A549 (cell line): Measurements from ENCODE around the gene SKAP1. TPM values are rescaled to one million over a fixed set of nuclear protein-coding genes. Genes with fewer than 3 reads are reported as not detected.

Experiments used
- ATAC-seq, 2 experiments: fragments of 200-7000 bp in 1 of 2; fragments of >200 bp in 1 of 2; cut with Nextera tagmentation in 1 of 2; cut with Tn5 transposase in 1 of 2; 3 replicates each; pipeline versions ENCODE4 v1.8.0 to v1.9.1; 2018 to 2020; ENCODE audit warnings: mild to moderate bottlenecking in 1 of 2, moderate library complexity in 1 of 2
- CTCF ChIA-PET: fragments of 300-600 bp; sonication (Branson Sonifier 250); formaldehyde crosslinking; extraction: SDS; loops from one replicate; lab custom pipeline; 2021; ENCODE audit warnings: antibody characterized with exemption, inconsistent platforms; lab: Yijun Ruan, JAX
- POLR2A ChIA-PET: fragments of 350-600 bp; formaldehyde crosslinking; extraction: SDS; loops from one replicate; lab custom pipeline; 2021; ENCODE audit warnings: antibody characterized with exemption, inconsistent platforms; lab: Yijun Ruan, JAX
- DNase-seq, 2 experiments: peaks; one replicate each; pipeline versions ENCODE4 v3.0.0 to v3.0.0-alpha.2; 2011 to 2016; ENCODE audit warnings: low read depth in 1 of 2, low spot score in 1 of 2
- FAIRE-seq: peaks from 2 replicates; lab custom pipeline; 2011; peaks lifted over from hg19 to GRCh38; lab: Jason Lieb, UNC
- H3K27ac ChIP-seq, 2 experiments: fragments of >200 bp; sonication (Bioruptor Twin); formaldehyde crosslinking; 3 replicates each; pipeline ENCODE4 v1.5.1; 2016 to 2017
- H3K4me1 ChIP-seq: fragments of >200 bp; sonication (Bioruptor Twin); formaldehyde crosslinking; 3 replicates; pipeline ENCODE4 v1.6.1; 2016
- H3K4me2 ChIP-seq: fragments of >200 bp; sonication (Bioruptor Twin); formaldehyde crosslinking; 3 replicates; pipeline ENCODE4 v1.6.1; 2016
- H3K4me3 ChIP-seq: fragments of >200 bp; sonication (Bioruptor Twin); formaldehyde crosslinking; 3 replicates; pipeline ENCODE4 v1.5.1; 2016
- H3K9me3 ChIP-seq: fragments of >200 bp; sonication (Bioruptor Twin); formaldehyde crosslinking; 3 replicates; pipeline ENCODE4 v1.6.1; 2016
- CEBPB ChIP-seq, 2 experiments: fragments of >200 bp in 1 of 2; sonication (Bioruptor Twin) in 1 of 2; formaldehyde crosslinking in 1 of 2; IDR thresholded peaks; 2 replicates each; pipeline ENCODE4 v1.6.1; 2012 to 2016
- CHD2 ChIP-seq: fragments of 150-350 bp; IDR thresholded peaks from 2 replicates; pipeline ENCODE4 v1.6.1; 2014; ENCODE audit warnings: low read length; ENCODE audit not compliant: partially characterized antibody
- E2F6 ChIP-seq: IDR thresholded peaks from 2 replicates; pipeline ENCODE4 v1.6.1; 2012; ENCODE audit warnings: low read depth, borderline replicate concordance
- FOSB ChIP-seq: fragments of 250-450 bp; sonication (Bioruptor Pico); IDR thresholded peaks from 2 replicates; pipeline ENCODE4 v1.5.0; 2020; ENCODE audit warnings: mild to moderate bottlenecking, moderate library complexity
- FOSL2 ChIP-seq, 2 experiments: fragments of 450-650 bp in 1 of 2; fragments of >200 bp in 1 of 2; sonication (Bioruptor Twin) in 1 of 2; formaldehyde crosslinking; IDR thresholded peaks; 2 replicates each; pipeline versions ENCODE4 v1.5.0 to v1.6.1; 2016 to 2020; ENCODE audit warnings: mild to moderate bottlenecking in 1 of 2, moderate library complexity in 1 of 2
- FOXS1 ChIP-seq: fragments of 250-450 bp; sonication (Bioruptor Pico); IDR thresholded peaks from 2 replicates; pipeline ENCODE4 v1.5.0; 2020; ENCODE audit warnings: mild to moderate bottlenecking, moderate library complexity
- GATA3 ChIP-seq: IDR thresholded peaks from 2 replicates; pipeline ENCODE4 v1.6.1; 2012; ENCODE audit warnings: borderline replicate concordance
- HEYL ChIP-seq: fragments of 250-450 bp; sonication (Bioruptor Pico); IDR thresholded peaks from 2 replicates; pipeline ENCODE4 v1.8.0; 2021; ENCODE audit warnings: mild to moderate bottlenecking, moderate library complexity
- HOXA7 ChIP-seq: fragments of 250-450 bp; sonication (Bioruptor Pico); IDR thresholded peaks from 2 replicates; pipeline ENCODE4 v1.5.0; 2020; ENCODE audit warnings: mild to moderate bottlenecking, moderate library complexity
- HOXB13 ChIP-seq: fragments of 250-450 bp; sonication (Bioruptor Pico); IDR thresholded peaks from 2 replicates; pipeline ENCODE4 v1.5.0; 2020; ENCODE audit warnings: low read depth, mild to moderate bottlenecking, moderate library complexity
- HOXB5 ChIP-seq: fragments of 250-450 bp; sonication (Bioruptor Pico); IDR thresholded peaks from 2 replicates; pipeline ENCODE4 v1.5.0; 2020; ENCODE audit warnings: mild to moderate bottlenecking, moderate library complexity
- JUN ChIP-seq, 2 experiments: fragments of >200 bp; sonication (Bioruptor Twin); formaldehyde crosslinking; IDR thresholded peaks; 2 replicates in 1 of 2; 3 replicates in 1 of 2; pipeline ENCODE4 v1.6.1; 2016 to 2017
- JUNB ChIP-seq: fragments of >200 bp; sonication (Bioruptor Twin); formaldehyde crosslinking; IDR thresholded peaks from 2 replicates; pipeline ENCODE4 v1.6.1; 2016
- KDM5A ChIP-seq: fragments of 200-600 bp; sonication (generic); IDR thresholded peaks from 2 replicates; pipeline ENCODE4 v1.6.1; 2016; ENCODE audit warnings: antibody characterized with exemption, mild to moderate bottlenecking
- MAX ChIP-seq: IDR thresholded peaks from 2 replicates; pipeline ENCODE4 v1.6.1; 2012
- NFE2L2 ChIP-seq: fragments of 150-350 bp; conservative IDR thresholded peaks from 2 replicates; pipeline ENCODE4 v1.6.1; 2014; ENCODE audit warnings: low read length
- NPAS2 ChIP-seq: fragments of 250-450 bp; sonication (Bioruptor Pico); IDR thresholded peaks from 2 replicates; pipeline ENCODE4 v1.8.0; 2022; ENCODE audit warnings: mild to moderate bottlenecking, moderate library complexity, borderline replicate concordance
- NR3C1 ChIP-seq: fragments of >200 bp; sonication (Bioruptor Twin); formaldehyde crosslinking; IDR thresholded peaks from 3 replicates; pipeline ENCODE4 v1.6.1; 2017
- POLR2A ChIP-seq: IDR thresholded peaks from 2 replicates; pipeline ENCODE4 v1.6.1; 2012; ENCODE audit warnings: mild to moderate bottlenecking, low read length
- POLR2AphosphoS2 ChIP-seq: conservative IDR thresholded peaks from 2 replicates; pipeline ENCODE4 v1.6.1; 2012; ENCODE audit warnings: low read length, improper control_type of control experiment, inconsistent platforms
- RAD21 ChIP-seq, 2 experiments: fragments of >200 bp in 1 of 2; sonication (Bioruptor Twin) in 1 of 2; formaldehyde crosslinking in 1 of 2; IDR thresholded peaks in 1 of 2; conservative IDR thresholded peaks in 1 of 2; 2 replicates in 1 of 2; 3 replicates in 1 of 2; pipeline ENCODE4 v1.6.1; 2012 to 2018; ENCODE audit warnings: inconsistent platforms in 1 of 2
- RCOR1 ChIP-seq: fragments of 150-350 bp; IDR thresholded peaks from 2 replicates; pipeline ENCODE4 v1.6.1; 2014; ENCODE audit warnings: antibody characterized with exemption, low read length, low read depth
- RFX5 ChIP-seq: fragments of 450-650 bp; IDR thresholded peaks from 2 replicates; pipeline ENCODE4 v1.7.1; 2014; ENCODE audit warnings: antibody characterized with exemption, mild to moderate bottlenecking, moderate library complexity
- RNF2 ChIP-seq: fragments of 200-600 bp; sonication (generic); IDR thresholded peaks from 2 replicates; pipeline ENCODE4 v1.6.1; 2016; ENCODE audit warnings: low read depth, mild to moderate bottlenecking, antibody characterized with exemption, moderate library complexity, borderline replicate concordance
- SMC3 ChIP-seq: fragments of >200 bp; sonication (Bioruptor Twin); formaldehyde crosslinking; IDR thresholded peaks from 3 replicates; pipeline ENCODE4 v1.6.1; 2018; ENCODE audit warnings: inconsistent platforms
- SREBF2 ChIP-seq: fragments of 450-650 bp; IDR thresholded peaks from 2 replicates; pipeline ENCODE4 v1.6.1; 2014; ENCODE audit warnings: mild to moderate bottlenecking, moderate library complexity
- WGBS: methylation state at CpG from one replicate; pipeline ENCODE4 v1.1.6; 2017; ENCODE audit errors: missing lambda C conversion rate; 5-methylcytosine and 5-hydroxymethylcytosine counted together
- polyA plus RNA-seq, 4 experiments: library from polyadenylated mRNA; depleted of rRNA in 3 of 4; stranded (reverse); fragments of >200 nt; fragmentation: RNase III in 1 of 4; extraction: RNeasy Plus Mini Kit Qiagen cat#74134 plus additional on column Dnase treatment in 1 of 4; gene quantifications; 2 replicates in 3 of 4; 3 replicates in 1 of 4; pipeline ENCODE4 v1.2.3, GENCODE V29; 2011 to 2017
- TF ChIP-seq, protein P1 (sequence below): fragments of 200-600 bp; sonication (generic); IDR thresholded peaks from 2 replicates; pipeline ENCODE4 v1.6.1; 2016; ENCODE audit warnings: antibody characterized with exemption, mild to moderate bottlenecking, moderate library complexity
- TF ChIP-seq, protein P2 (sequence below): fragments of >200 bp; sonication (Bioruptor Twin); formaldehyde crosslinking; IDR thresholded peaks from 3 replicates; pipeline ENCODE4 v1.5.1; 2016
- TF ChIP-seq, protein P3 (sequence below): fragments of 450-650 bp; IDR thresholded peaks from 2 replicates; pipeline ENCODE4 v1.6.1; 2014; ENCODE audit warnings: antibody characterized with exemption

Gene SKAP1
- polyA plus RNA-seq, 2 of the 4 experiments (the other 2 are of a cell fraction) = 0.14 to 0.78 TPM

DNA sequence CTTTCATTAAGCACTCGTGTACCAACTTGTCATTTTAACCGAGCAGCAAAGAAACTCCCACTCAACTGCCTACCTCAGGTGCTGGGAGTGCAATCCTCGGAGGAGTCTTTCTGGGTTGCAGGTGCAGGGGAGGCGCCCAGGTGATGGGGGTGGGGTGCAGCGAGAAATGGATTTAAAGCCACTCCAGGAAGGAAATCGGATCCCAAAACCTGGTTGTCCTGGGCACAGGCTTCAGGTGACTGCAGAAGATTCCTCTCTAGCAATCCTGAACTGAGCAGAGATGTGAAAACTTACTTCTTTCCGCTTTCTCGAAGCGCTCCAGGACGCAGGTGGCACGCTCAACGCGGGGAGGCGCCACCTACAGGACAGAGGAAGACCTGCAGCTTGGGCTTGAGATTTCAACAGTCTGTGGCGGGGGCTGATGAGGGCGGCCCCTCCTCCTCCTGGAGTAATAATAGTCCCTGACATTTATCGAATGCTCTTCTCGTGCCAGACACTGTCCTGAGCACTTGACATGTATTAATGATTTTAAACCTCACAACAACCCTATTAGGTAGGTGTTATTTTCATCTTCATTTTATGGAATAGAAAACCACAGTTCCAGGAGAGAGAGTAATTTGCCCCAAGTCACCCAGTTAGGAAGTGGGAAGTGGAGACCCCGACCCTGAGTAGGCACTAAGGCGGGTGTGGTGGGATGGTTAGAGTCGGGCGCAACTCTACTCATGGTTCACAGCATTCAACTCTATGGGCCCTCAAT lies 27.2 kb upstream of the SKAP1 start:
- 10% methylated on average over 22 of the region's 22 CpGs for WGBS
- H3K27ac ChIP-seq = no peak overlapping the region
- H3K9me3 ChIP-seq = no peaks in the 10 kb centered on the region
- ATAC-seq = peak; percentile 84 to 97
- POLR2A ChIA-PET = no interaction called here
- peaks cover 8% of the 10 kb centered on the region; the same call in 2 of the 3 replicates for H3K4me1 ChIP-seq
- CTCF ChIA-PET = interaction anchor here (0.6 to 7.1 kb wide), 51 partner anchors 8 to 1978 kb away, joined by 3 to 117 read pairs (median 5); partner anchors contain the start of gene HOXB5
- TF ChIP-seq E2F6 (peak; percentile 56; the same call in 1 of the 2 replicates), POLR2A (no peak), NR3C1 (no peak), FOSL2 (IDR thresholded peaks at IDR 0.05) (no peak), FOSL2 (CRISPR knock-in tag; IDR thresholded peaks at IDR 0.05) (no peak), RFX5 (no peak), POLR2AphosphoS2 (no peak), NFE2L2 (no peak), GATA3 (no peak), JUNB (no peak), FOSB (CRISPR knock-in tag) (no peak), HOXA7 (CRISPR knock-in tag) (no peak), SMC3 (peak; percentile 82), RCOR1 (no peak), KDM5A (no peak), JUN (IDR thresholded peaks at IDR 0.05) (no peak), MAX (peak; percentile 82), NPAS2 (CRISPR knock-in tag) (no peak), HOXB13 (CRISPR knock-in tag) (no peak), CEBPB (IDR thresholded peaks at IDR 0.05) (peak in 1 of 2 experiments; percentile 70; a peak in 1 of 4 replicates), HOXB5 (CRISPR knock-in tag) (no peak), FOXS1 (CRISPR knock-in tag) (no peak), CHD2 (no peak), RAD21 (conservative IDR thresholded peaks at IDR 0.05 in 1 of 2, IDR thresholded peaks at IDR 0.05 in 1 of 2) (peak; percentile 69 to 75), RNF2 (no peak), SREBF2 (no peak), HEYL (CRISPR knock-in tag) (no peak)
- TF ChIP-seq, protein P1, sequence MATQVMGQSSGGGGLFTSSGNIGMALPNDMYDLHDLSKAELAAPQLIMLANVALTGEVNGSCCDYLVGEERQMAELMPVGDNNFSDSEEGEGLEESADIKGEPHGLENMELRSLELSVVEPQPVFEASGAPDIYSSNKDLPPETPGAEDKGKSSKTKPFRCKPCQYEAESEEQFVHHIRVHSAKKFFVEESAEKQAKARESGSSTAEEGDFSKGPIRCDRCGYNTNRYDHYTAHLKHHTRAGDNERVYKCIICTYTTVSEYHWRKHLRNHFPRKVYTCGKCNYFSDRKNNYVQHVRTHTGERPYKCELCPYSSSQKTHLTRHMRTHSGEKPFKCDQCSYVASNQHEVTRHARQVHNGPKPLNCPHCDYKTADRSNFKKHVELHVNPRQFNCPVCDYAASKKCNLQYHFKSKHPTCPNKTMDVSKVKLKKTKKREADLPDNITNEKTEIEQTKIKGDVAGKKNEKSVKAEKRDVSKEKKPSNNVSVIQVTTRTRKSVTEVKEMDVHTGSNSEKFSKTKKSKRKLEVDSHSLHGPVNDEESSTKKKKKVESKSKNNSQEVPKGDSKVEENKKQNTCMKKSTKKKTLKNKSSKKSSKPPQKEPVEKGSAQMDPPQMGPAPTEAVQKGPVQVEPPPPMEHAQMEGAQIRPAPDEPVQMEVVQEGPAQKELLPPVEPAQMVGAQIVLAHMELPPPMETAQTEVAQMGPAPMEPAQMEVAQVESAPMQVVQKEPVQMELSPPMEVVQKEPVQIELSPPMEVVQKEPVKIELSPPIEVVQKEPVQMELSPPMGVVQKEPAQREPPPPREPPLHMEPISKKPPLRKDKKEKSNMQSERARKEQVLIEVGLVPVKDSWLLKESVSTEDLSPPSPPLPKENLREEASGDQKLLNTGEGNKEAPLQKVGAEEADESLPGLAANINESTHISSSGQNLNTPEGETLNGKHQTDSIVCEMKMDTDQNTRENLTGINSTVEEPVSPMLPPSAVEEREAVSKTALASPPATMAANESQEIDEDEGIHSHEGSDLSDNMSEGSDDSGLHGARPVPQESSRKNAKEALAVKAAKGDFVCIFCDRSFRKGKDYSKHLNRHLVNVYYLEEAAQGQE = no peak
- TF ChIP-seq, protein P2, sequence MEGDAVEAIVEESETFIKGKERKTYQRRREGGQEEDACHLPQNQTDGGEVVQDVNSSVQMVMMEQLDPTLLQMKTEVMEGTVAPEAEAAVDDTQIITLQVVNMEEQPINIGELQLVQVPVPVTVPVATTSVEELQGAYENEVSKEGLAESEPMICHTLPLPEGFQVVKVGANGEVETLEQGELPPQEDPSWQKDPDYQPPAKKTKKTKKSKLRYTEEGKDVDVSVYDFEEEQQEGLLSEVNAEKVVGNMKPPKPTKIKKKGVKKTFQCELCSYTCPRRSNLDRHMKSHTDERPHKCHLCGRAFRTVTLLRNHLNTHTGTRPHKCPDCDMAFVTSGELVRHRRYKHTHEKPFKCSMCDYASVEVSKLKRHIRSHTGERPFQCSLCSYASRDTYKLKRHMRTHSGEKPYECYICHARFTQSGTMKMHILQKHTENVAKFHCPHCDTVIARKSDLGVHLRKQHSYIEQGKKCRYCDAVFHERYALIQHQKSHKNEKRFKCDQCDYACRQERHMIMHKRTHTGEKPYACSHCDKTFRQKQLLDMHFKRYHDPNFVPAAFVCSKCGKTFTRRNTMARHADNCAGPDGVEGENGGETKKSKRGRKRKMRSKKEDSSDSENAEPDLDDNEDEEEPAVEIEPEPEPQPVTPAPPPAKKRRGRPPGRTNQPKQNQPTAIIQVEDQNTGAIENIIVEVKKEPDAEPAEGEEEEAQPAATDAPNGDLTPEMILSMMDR = peak; percentile 97
- TF ChIP-seq, protein P3, sequence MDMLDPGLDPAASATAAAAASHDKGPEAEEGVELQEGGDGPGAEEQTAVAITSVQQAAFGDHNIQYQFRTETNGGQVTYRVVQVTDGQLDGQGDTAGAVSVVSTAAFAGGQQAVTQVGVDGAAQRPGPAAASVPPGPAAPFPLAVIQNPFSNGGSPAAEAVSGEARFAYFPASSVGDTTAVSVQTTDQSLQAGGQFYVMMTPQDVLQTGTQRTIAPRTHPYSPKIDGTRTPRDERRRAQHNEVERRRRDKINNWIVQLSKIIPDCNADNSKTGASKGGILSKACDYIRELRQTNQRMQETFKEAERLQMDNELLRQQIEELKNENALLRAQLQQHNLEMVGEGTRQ = no peak
- TF ChIP-seq, all 56 proteins: peak for 6
- DNase-seq (peak; percentile 69 to 75), FAIRE-seq (no peak)
- H3K4me2 ChIP-seq = peak overlapping the region; percentile 79
- H3K4me3 ChIP-seq = peak overlapping the region; percentile 30; the same call in 2 of the 3 replicates
